ENCODE measurements around the gene LILRA6. TPM values are rescaled to one million over a fixed set of nuclear protein-coding genes. Genes with fewer than 3 reads are reported as not detected.
"Not testable (repeated sequence)": the region's sequence is repeated elsewhere in the genome, so short reads cannot be mapped to it uniquely, and the experiment has no call there.

LILRA6 gene
- total and polyA plus RNA-seq, 10 of the 15 experiments (the other 5 are each of a cell fraction or from before 2014, with no cell fraction given) = 0.04 to 1.7 (median 0.09) TPM; not detected in 2

DNA sequence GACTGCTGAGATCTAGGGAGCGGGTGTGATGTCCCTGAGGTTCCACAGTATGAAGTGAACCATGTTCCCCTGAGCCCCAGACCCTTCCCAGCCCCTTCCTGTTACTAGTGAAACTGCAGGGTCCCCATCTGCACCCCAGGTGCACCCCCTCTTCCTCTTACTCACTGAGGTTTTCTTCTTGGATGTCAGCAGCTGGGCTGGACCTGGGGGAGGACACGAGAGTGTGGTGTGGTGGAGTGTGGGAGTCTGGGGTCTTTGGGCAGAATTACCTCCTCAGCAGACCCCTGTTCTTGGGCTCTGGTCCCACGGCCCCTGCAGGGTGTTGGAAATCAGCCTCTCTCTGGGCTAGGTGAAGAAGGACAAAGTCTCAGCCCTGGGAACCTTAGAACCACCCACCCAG, 3.3 kb upstream of the LILRA6 start (continued):
- TF ChIP-seq, protein P1, sequence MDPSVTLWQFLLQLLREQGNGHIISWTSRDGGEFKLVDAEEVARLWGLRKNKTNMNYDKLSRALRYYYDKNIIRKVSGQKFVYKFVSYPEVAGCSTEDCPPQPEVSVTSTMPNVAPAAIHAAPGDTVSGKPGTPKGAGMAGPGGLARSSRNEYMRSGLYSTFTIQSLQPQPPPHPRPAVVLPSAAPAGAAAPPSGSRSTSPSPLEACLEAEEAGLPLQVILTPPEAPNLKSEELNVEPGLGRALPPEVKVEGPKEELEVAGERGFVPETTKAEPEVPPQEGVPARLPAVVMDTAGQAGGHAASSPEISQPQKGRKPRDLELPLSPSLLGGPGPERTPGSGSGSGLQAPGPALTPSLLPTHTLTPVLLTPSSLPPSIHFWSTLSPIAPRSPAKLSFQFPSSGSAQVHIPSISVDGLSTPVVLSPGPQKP (IDR thresholded peaks at IDR 0.05; ENCODE audit: low read depth, low read length) = no peak
- no peak for TF ChIP-seq ZBED1 (IDR thresholded peaks at IDR 0.05; ENCODE audit: borderline replicate concordance)
- TF ChIP-seq RAD51 (IDR thresholded peaks at IDR 0.05) = no peak

DNA sequence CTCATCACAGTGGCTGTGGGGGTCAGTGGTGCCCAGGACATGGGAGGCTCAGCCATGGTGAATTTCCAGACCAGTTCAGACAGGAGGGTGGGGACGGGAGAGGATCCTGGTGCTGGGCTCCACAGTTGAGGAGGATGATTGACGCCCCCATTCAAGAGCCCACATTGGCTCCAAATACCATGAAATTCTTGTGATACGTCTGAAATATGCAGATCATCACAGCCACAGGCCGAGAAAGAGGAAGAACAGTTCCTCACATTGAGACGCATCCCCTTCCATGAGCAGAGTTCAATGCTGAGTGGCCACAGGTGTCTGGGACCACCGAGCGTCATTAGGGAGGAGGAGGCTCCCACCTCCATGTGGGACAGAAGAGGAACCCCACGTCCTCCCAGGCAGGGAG, 1.2 kb upstream of the LILRA6 start:
- H3K4me3 ChIP-seq; H3K79me2 ChIP-seq (ENCODE audit: control insufficient read depth, insufficient read depth, low read length); H3K27me3 ChIP-seq (replicated peaks in 1 of 2; ENCODE audit: control insufficient read depth in 2 of 2, insufficient read depth in 2 of 2, low read length in 1 of 2); H3K4me2 ChIP-seq (ENCODE audit: control insufficient read depth, insufficient read depth); RAD21 ChIA-PET (ENCODE audit: unreplicated experiment); H2AFZ ChIP-seq (ENCODE audit: control insufficient read depth, low read depth, low read length); intact Hi-C loops (cut with micrococcal nuclease; ENCODE audit: unreplicated experiment); H3K9ac ChIP-seq (ENCODE audit: control insufficient read depth, insufficient read depth, low read length); FAIRE-seq; H3K4me1 ChIP-seq (ENCODE audit: control insufficient read depth, insufficient read depth, low read length); H3K27ac ChIP-seq (ENCODE audit: control insufficient read depth, insufficient read depth); BruUV-seq (replicated peaks); POLR2A ChIA-PET; H3K36me3 ChIP-seq (ENCODE audit: control insufficient read depth in 2 of 2, insufficient read depth in 2 of 2, low read length in 1 of 2); DNase-seq (ENCODE audit: low read depth, low spot score); H4K20me1 ChIP-seq (ENCODE audit: control insufficient read depth, insufficient read depth); CTCF ChIA-PET; H3K9me3 ChIP-seq (replicated peaks; ENCODE audit: control insufficient read depth, insufficient read depth, low read length); in situ Hi-C loops (cut with MboI); SMC1A ChIA-PET (ENCODE audit: uncharacterized antibody, unreplicated experiment); ATAC-seq: not testable (repeated sequence)
- WGBS (ENCODE audit: insufficient coverage, insufficient replicate concordance, low lambda C conversion rate, missing lambda C conversion rate) = 50% methylated on average over 4 of the region's 8 CpGs

DNA sequence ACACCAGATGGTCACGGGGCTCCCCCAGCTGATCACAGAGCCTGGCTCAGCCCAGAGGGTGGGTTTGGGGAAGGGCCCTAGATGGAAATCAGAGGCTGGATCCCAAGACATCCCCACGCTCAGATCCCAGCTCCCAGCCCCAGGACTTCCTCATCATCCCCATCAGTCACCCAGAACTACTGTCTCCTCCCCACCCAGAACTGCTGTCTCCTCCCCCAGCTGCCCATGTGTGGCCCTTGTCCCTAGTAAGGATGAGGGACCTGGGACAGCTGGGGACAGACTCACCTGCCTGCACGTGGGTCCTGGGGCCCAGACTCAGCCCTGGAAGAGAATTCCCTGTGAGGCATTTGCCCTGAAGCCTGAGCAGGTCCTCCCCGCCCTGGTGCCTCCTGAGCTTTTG, 356 bp downstream of the LILRA6 start:
- H3K4me3 ChIP-seq; ATAC-seq; H3K79me2 ChIP-seq (ENCODE audit: control insufficient read depth, insufficient read depth, low read length); H3K9me3 ChIP-seq (replicated peaks; ENCODE audit: control insufficient read depth, insufficient read depth, low read length); H3K9ac ChIP-seq (ENCODE audit: control insufficient read depth, insufficient read depth, low read length); H3K4me2 ChIP-seq (ENCODE audit: control insufficient read depth, insufficient read depth); POLR2A ChIA-PET; CTCF ChIA-PET; H3K36me3 ChIP-seq (ENCODE audit: control insufficient read depth in 2 of 2, insufficient read depth in 2 of 2, low read length in 1 of 2); H3K27me3 ChIP-seq (replicated peaks in 1 of 2; ENCODE audit: control insufficient read depth in 2 of 2, insufficient read depth in 2 of 2, low read length in 1 of 2); H4K20me1 ChIP-seq (ENCODE audit: control insufficient read depth, insufficient read depth); in situ Hi-C loops (cut with MboI); DNase-seq (ENCODE audit: low read depth, low spot score); H3K4me1 ChIP-seq (ENCODE audit: control insufficient read depth, insufficient read depth, low read length); BruUV-seq (replicated peaks); H3K27ac ChIP-seq (ENCODE audit: control insufficient read depth, insufficient read depth); intact Hi-C loops (cut with micrococcal nuclease; ENCODE audit: unreplicated experiment); H2AFZ ChIP-seq (ENCODE audit: control insufficient read depth, low read depth, low read length); SMC1A ChIA-PET (ENCODE audit: uncharacterized antibody, unreplicated experiment); FAIRE-seq; RAD21 ChIA-PET (ENCODE audit: unreplicated experiment): not testable (repeated sequence)
- WGBS (ENCODE audit: insufficient coverage, insufficient replicate concordance, low lambda C conversion rate, missing lambda C conversion rate) = no CpG with 5 or more reads among the region's 4 CpGs

DNA sequence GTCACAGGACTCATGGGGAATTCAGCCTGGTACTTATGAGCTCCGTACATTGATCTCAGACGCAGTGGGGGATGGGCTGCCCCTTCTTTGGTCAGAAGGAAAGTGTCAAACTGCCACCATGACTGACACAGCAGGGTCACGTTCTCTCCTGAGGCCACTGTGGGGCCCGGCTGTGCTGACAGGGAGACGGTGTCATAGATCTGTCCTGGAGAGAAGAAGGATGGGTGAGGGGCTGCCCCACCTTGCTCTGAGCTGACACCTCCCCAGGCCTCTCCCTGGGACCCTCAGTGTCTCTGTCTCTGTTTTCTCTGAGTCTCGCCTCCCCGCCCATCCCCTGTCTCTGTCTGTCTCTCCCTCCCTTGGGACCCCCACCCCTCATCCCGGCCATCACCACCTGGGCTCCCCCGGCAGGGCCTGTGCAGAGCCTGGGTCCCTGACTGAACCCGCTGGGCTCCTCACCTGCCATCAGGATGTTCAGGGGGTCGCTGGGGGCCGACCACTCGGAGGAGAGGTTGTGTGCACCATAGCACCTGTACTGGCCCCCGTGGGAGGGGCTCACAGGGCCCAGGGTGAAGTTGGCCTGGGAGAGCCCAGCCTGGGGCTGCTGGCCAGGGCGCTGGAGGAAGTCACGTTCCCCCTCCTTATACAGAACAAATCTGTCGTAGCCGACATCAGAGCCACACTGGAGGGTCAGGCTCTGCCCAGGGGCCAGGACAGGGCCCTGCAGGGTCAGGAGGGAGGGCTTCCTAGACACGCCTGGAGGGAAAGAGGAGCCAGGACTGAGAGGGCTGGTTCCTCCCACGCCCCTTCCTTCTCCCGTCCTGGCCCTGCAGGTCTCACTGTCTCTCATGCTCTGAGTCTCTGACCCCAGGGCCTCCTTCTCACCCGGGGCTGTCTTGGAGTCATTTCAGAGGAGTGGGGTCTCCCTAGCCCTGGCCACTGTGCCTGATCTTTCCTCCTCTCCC, 1.9 kb downstream of the LILRA6 start:
- CTCF ChIA-PET; SMC1A ChIA-PET (ENCODE audit: uncharacterized antibody, unreplicated experiment); H2AFZ ChIP-seq (ENCODE audit: control insufficient read depth, low read depth, low read length); ATAC-seq; intact Hi-C loops (cut with micrococcal nuclease; ENCODE audit: unreplicated experiment); BruUV-seq (replicated peaks); H3K4me1 ChIP-seq (ENCODE audit: control insufficient read depth, insufficient read depth, low read length); H3K79me2 ChIP-seq (ENCODE audit: control insufficient read depth, insufficient read depth, low read length); H3K27me3 ChIP-seq (replicated peaks in 1 of 2; ENCODE audit: control insufficient read depth in 2 of 2, insufficient read depth in 2 of 2, low read length in 1 of 2); H3K9me3 ChIP-seq (replicated peaks; ENCODE audit: control insufficient read depth, insufficient read depth, low read length); H3K4me2 ChIP-seq (ENCODE audit: control insufficient read depth, insufficient read depth); H3K27ac ChIP-seq (ENCODE audit: control insufficient read depth, insufficient read depth); in situ Hi-C loops (cut with MboI); H3K36me3 ChIP-seq (ENCODE audit: control insufficient read depth in 2 of 2, insufficient read depth in 2 of 2, low read length in 1 of 2); FAIRE-seq; H4K20me1 ChIP-seq (ENCODE audit: control insufficient read depth, insufficient read depth); DNase-seq (ENCODE audit: low read depth, low spot score); H3K9ac ChIP-seq (ENCODE audit: control insufficient read depth, insufficient read depth, low read length); RAD21 ChIA-PET (ENCODE audit: unreplicated experiment); POLR2A ChIA-PET; H3K4me3 ChIP-seq: not testable (repeated sequence)
- 22% methylated on average over 12 of the region's 22 CpGs for WGBS (ENCODE audit: insufficient coverage, insufficient replicate concordance, low lambda C conversion rate, missing lambda C conversion rate)
